ENCODE data around the gene LCE1E.

DNA sequence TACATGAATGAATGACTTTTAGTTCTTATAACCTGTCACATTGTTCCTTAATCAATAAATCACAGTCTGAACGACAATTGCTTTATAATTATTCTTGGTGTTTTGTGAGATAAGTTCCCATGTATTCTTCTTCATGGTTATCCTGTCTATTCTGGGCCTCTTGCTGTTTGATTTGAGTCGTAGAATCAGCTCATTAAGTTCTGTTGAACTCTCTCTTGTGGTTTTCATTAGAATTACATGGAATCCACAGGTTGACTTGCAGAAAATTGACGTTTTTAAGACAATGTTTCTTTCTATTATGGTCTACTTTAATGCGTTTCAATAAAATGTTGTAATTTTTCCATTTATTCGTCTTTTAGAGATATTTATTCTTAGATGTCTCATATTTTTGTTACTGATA, 37.2 kb downstream of the LCE1E start:
- TF ChIP-seq, protein P1, sequence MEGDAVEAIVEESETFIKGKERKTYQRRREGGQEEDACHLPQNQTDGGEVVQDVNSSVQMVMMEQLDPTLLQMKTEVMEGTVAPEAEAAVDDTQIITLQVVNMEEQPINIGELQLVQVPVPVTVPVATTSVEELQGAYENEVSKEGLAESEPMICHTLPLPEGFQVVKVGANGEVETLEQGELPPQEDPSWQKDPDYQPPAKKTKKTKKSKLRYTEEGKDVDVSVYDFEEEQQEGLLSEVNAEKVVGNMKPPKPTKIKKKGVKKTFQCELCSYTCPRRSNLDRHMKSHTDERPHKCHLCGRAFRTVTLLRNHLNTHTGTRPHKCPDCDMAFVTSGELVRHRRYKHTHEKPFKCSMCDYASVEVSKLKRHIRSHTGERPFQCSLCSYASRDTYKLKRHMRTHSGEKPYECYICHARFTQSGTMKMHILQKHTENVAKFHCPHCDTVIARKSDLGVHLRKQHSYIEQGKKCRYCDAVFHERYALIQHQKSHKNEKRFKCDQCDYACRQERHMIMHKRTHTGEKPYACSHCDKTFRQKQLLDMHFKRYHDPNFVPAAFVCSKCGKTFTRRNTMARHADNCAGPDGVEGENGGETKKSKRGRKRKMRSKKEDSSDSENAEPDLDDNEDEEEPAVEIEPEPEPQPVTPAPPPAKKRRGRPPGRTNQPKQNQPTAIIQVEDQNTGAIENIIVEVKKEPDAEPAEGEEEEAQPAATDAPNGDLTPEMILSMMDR (IDR thresholded peaks at IDR 0.05; ENCODE audit: insufficient read depth, low read length): no peak
- no peak for TF ChIP-seq GABPA (IDR thresholded peaks at IDR 0.05; ENCODE audit: low read depth)
- no peak for TF ChIP-seq POLR2AphosphoS5 (IDR thresholded peaks at IDR 0.05; ENCODE audit: low read depth)
- no peak for TF ChIP-seq SPI1 (IDR thresholded peaks at IDR 0.05; ENCODE audit: borderline replicate concordance, low read depth)
- TF ChIP-seq, protein P2, sequence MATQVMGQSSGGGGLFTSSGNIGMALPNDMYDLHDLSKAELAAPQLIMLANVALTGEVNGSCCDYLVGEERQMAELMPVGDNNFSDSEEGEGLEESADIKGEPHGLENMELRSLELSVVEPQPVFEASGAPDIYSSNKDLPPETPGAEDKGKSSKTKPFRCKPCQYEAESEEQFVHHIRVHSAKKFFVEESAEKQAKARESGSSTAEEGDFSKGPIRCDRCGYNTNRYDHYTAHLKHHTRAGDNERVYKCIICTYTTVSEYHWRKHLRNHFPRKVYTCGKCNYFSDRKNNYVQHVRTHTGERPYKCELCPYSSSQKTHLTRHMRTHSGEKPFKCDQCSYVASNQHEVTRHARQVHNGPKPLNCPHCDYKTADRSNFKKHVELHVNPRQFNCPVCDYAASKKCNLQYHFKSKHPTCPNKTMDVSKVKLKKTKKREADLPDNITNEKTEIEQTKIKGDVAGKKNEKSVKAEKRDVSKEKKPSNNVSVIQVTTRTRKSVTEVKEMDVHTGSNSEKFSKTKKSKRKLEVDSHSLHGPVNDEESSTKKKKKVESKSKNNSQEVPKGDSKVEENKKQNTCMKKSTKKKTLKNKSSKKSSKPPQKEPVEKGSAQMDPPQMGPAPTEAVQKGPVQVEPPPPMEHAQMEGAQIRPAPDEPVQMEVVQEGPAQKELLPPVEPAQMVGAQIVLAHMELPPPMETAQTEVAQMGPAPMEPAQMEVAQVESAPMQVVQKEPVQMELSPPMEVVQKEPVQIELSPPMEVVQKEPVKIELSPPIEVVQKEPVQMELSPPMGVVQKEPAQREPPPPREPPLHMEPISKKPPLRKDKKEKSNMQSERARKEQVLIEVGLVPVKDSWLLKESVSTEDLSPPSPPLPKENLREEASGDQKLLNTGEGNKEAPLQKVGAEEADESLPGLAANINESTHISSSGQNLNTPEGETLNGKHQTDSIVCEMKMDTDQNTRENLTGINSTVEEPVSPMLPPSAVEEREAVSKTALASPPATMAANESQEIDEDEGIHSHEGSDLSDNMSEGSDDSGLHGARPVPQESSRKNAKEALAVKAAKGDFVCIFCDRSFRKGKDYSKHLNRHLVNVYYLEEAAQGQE (IDR thresholded peaks at IDR 0.05; ENCODE audit: insufficient replicate concordance, low read depth): no peak
